Measurements from ENCODE around the gene CHN2.

The CHN2 gene

DNA sequence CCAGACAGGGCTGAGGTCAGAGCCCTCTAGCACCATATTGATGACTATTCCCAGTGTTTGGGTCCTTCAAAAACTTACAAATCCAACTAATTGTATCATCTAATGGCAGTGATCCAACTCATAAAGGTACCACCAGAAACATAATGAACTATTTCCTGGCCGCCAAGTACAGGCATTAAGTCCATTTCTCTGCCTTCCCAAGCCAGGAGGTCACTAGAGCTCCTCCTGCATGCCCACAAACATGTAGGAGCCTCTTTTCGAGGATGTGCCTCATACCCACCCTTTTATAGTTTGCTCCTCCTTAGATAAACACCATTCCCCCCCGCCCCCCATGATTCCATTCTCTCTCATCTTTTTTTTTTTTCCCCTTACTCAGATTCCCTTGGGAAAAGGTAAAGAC is 91.3 kb downstream of the CHN2 start:
- 94% methylated on average over 2 of the region's 3 CpGs for WGBS (ENCODE audit: insufficient coverage)
- Histone ChIP-seq H3K9me3 (ENCODE audit: control extremely low read depth in 1 of 5, control insufficient read depth in 4 of 5, insufficient read depth in 2 of 5, low read depth in 1 of 5, low read length in 4 of 5) (no peaks in the 10 kb centered on the region), H3K36me3 (ENCODE audit: control insufficient read depth in 4 of 4, insufficient read depth in 4 of 4, low read length in 3 of 4) (no peaks in the 10 kb centered on the region), H3K4me3 (ENCODE audit: control insufficient read depth in 1 of 7, extremely low read depth in 1 of 7, insufficient read depth in 4 of 7, low read depth in 2 of 7, low read length in 6 of 7) (peak overlapping the region in 1 of 7 experiments; percentile 26), H3K27ac (ENCODE audit: insufficient read depth in 1 of 2, low read depth in 1 of 2, low read length in 2 of 2, poor library complexity in 1 of 2, severe bottlenecking in 2 of 2) (no peak overlapping the region), H3K27me3 (replicated peaks in 2 of 5; ENCODE audit: control insufficient read depth in 4 of 5, insufficient read depth in 5 of 5, low read length in 4 of 5) (no peaks in the 10 kb centered on the region), H3K4me1 (ENCODE audit: control extremely low read depth in 1 of 4, control insufficient read depth in 4 of 4, insufficient read depth in 4 of 4, low read length in 3 of 4) (peaks cover 16 to 53% (median 30%) of the 10 kb centered on the region in 4 experiments)
- ChIA-PET POLR2A (no interaction called here), CTCF (no interaction called here)
- no peak for DNase-seq

DNA sequence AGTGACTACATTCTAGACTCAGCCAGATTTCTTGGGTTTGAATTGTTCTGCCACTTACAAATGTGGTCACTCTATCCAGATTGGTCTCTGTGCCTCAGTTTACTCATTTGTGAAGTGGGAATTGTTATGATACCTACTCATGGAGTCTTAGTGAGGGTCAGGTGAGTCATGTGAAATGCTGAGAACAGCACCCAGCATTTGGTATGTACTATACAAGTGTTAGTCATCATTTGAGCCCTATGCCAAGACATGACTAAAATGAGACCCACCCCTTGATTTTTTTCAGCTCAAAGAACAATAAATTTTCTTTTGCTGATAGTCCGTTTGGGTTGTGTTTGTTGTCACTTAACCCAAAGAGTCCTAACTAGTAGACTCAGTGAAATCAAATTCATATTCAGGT is 92.8 kb downstream of the CHN2 start:
- WGBS (ENCODE audit: insufficient coverage): 100% methylated on average over 1 of the region's 1 CpG
- Histone ChIP-seq H3K4me1 (ENCODE audit: control extremely low read depth in 1 of 4, control insufficient read depth in 4 of 4, insufficient read depth in 4 of 4, low read length in 3 of 4) (peaks cover 16 to 53% (median 30%) of the 10 kb centered on the region in 4 experiments), H3K4me3 (ENCODE audit: control insufficient read depth in 1 of 7, extremely low read depth in 1 of 7, insufficient read depth in 4 of 7, low read depth in 2 of 7, low read length in 6 of 7) (no peak overlapping the region), H3K27ac (ENCODE audit: insufficient read depth in 1 of 2, low read depth in 1 of 2, low read length in 2 of 2, poor library complexity in 1 of 2, severe bottlenecking in 2 of 2) (no peak overlapping the region), H3K27me3 (replicated peaks in 2 of 5; ENCODE audit: control insufficient read depth in 4 of 5, insufficient read depth in 5 of 5, low read length in 4 of 5) (no peaks in the 10 kb centered on the region), H3K36me3 (ENCODE audit: control insufficient read depth in 4 of 4, insufficient read depth in 4 of 4, low read length in 3 of 4) (no peaks in the 10 kb centered on the region), H3K9me3 (ENCODE audit: control extremely low read depth in 1 of 5, control insufficient read depth in 4 of 5, insufficient read depth in 2 of 5, low read depth in 1 of 5, low read length in 4 of 5) (no peaks in the 10 kb centered on the region)
- POLR2A ChIA-PET: no interaction called here
- CTCF ChIA-PET: interaction anchor here (1.9 kb wide), 1 partner anchor 97 kb away, joined by 5 read pairs; no protein-coding TSS in a partner anchor
- DNase-seq: peak in 2 of 3 donors; percentile 37 to 46

DNA sequence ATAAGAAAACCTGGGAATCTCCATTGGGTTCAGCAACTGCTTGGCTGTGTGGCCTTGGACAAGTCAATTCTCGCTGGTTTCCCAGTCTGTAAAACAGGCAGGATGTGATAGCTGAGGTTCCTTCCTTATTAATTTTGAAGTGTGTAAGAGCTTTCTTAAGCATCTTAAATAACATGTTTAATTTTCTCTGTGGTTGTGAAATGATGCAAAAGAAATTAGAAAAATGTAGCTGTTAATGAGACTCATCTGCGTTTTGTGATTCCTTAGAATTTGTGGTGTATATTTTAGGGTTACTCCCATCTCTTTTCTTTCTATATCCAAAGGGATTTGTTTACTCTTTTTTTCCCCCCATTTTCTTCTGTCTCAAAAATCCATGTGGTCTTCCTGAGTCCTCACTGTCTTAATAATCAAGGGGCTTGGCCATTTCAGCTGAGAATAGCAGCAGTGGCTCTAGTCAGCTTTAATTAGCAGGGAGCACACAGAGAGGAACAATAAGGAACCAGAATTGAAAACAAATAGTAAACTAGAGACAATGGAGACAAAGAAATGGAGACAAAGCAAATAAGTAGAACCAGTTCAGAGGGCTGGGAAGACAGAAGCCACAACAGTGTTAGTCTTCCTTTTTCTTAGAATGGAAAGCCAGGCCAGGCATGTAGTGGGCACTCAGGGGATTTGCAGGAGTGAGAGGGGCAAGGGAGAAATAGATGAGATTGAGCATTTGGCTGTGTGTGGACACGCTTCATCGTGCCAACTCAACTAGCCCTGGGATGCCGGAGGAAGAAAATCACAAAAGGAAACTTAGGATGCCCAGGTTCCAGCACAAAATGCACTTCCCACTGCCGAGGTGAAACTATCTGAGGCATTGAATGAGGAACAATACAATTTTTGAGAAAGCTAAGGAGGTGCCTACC is 93.9 kb downstream of the CHN2 start:
- ChIA-PET POLR2A (no interaction called here), CTCF (interaction anchor here (1.4 to 1.9 kb wide), 2 partner anchors 55 to 98 kb away, joined by 3 to 5 read pairs; no protein-coding TSS in a partner anchor)
- Histone ChIP-seq H3K27ac (ENCODE audit: insufficient read depth in 1 of 2, low read depth in 1 of 2, low read length in 2 of 2, poor library complexity in 1 of 2, severe bottlenecking in 2 of 2) (no peak overlapping the region), H3K27me3 (replicated peaks in 2 of 5; ENCODE audit: control insufficient read depth in 4 of 5, insufficient read depth in 5 of 5, low read length in 4 of 5) (no peaks in the 10 kb centered on the region), H3K36me3 (ENCODE audit: control insufficient read depth in 4 of 4, insufficient read depth in 4 of 4, low read length in 3 of 4) (no peaks in the 10 kb centered on the region), H3K9me3 (ENCODE audit: control extremely low read depth in 1 of 5, control insufficient read depth in 4 of 5, insufficient read depth in 2 of 5, low read depth in 1 of 5, low read length in 4 of 5) (no peaks in the 10 kb centered on the region), H3K4me3 (ENCODE audit: control insufficient read depth in 1 of 7, extremely low read depth in 1 of 7, insufficient read depth in 4 of 7, low read depth in 2 of 7, low read length in 6 of 7) (no peak overlapping the region), H3K4me1 (ENCODE audit: control extremely low read depth in 1 of 4, control insufficient read depth in 4 of 4, insufficient read depth in 4 of 4, low read length in 3 of 4) (peaks cover 16 to 45% (median 30%) of the 10 kb centered on the region in 4 experiments)
- no peak for DNase-seq
- WGBS (ENCODE audit: insufficient coverage): 95% methylated on average over 4 of the region's 6 CpGs

DNA sequence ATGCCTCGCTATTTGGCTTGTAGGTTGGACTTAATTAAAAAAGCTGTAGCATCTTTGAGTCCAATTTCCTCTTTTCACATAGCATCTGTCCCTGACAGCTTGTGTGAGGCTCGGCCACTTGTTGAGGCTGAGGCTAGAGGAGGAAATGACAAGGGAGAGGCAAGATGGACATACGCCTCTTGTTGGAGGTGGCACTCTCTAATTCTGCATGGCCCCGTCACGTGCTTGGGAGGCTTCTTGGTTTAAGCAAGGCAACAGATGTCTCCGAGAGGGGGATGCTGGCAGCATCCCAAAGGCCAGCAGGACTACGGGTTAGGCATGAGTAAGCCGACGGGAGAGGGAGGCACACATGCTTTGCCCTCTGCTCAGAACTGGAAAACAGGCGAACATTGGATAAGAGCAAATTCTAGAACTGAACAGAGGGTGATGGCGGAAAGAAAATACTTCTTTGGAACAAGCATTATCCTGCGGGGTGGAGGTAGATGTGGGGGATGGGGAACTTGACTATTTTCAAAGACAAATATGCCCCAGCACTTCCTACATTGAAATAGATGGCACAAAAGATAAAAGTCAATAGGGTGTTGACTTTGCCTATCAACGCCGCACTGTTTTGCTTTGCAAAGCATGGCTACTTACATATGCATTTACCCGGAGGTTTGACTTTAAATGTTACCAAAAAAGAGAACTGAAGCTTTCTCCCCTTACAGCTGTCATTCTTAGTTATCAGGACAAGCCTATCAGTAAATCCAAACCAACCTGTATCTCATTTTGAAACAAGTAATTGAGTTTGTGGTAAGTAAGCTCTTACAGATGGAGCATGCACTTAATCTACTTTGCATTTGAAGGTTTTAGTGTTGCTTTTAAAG is 94.8 kb downstream of the CHN2 start:
- POLR2A ChIA-PET: no interaction called here
- no peak overlapping the region for H3K27ac ChIP-seq (ENCODE audit: insufficient read depth in 1 of 2, low read depth in 1 of 2, low read length in 2 of 2, poor library complexity in 1 of 2, severe bottlenecking in 2 of 2)
- no peaks in the 10 kb centered on the region for H3K27me3 ChIP-seq (replicated peaks in 2 of 5; ENCODE audit: control insufficient read depth in 4 of 5, insufficient read depth in 5 of 5, low read length in 4 of 5)
- no peaks in the 10 kb centered on the region for H3K36me3 ChIP-seq (ENCODE audit: control insufficient read depth in 4 of 4, insufficient read depth in 4 of 4, low read length in 3 of 4)
- H3K4me3 ChIP-seq (ENCODE audit: control insufficient read depth in 1 of 7, extremely low read depth in 1 of 7, insufficient read depth in 4 of 7, low read depth in 2 of 7, low read length in 6 of 7): no peak overlapping the region
- DNase-seq: peak in 2 of 3 donors; percentile 78 to 85
- CTCF ChIA-PET: interaction anchor here (1.4 to 1.9 kb wide), 2 partner anchors 54 to 99 kb away, joined by 3 to 5 read pairs; no protein-coding TSS in a partner anchor
- H3K9me3 ChIP-seq (ENCODE audit: control extremely low read depth in 1 of 5, control insufficient read depth in 4 of 5, insufficient read depth in 2 of 5, low read depth in 1 of 5, low read length in 4 of 5): no peaks in the 10 kb centered on the region
- 72% methylated on average over 13 of the region's 15 CpGs for WGBS (ENCODE audit: insufficient coverage)
- H3K4me1 ChIP-seq (ENCODE audit: control extremely low read depth in 1 of 4, control insufficient read depth in 4 of 4, insufficient read depth in 4 of 4, low read length in 3 of 4): peaks cover 15 to 44% (median 28%) of the 10 kb centered on the region in 4 experiments

DNA sequence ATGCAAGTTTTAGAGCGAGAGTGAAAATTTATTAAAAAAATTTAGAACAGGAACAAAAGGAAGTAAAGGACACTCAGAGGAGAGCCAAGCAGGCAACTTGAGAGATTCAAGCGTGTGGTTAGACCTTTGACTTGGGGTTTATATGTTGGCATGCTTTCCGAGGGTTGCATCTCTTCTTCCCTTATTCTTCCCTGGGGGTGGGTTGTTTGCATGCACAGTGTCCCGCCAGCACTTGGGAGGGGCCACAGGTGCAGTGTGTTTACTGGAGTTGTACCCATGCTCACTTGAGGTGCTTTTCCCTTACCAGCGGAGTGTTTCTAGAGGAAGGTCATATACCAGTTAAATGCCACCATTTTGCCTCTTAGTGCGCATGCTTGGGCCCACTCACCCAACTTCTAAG is 96.3 kb downstream of the CHN2 start:
- 100% methylated on average over 4 of the region's 6 CpGs for WGBS (ENCODE audit: insufficient coverage)
- no peak overlapping the region for H3K4me3 ChIP-seq (ENCODE audit: control insufficient read depth in 1 of 7, extremely low read depth in 1 of 7, insufficient read depth in 4 of 7, low read depth in 2 of 7, low read length in 6 of 7)
- H3K27me3 ChIP-seq (replicated peaks in 2 of 5; ENCODE audit: control insufficient read depth in 4 of 5, insufficient read depth in 5 of 5, low read length in 4 of 5): no peaks in the 10 kb centered on the region
- DNase-seq: no peak
- no peaks in the 10 kb centered on the region for H3K36me3 ChIP-seq (ENCODE audit: control insufficient read depth in 4 of 4, insufficient read depth in 4 of 4, low read length in 3 of 4)
- ChIA-PET POLR2A (no interaction called here), CTCF (no interaction called here)
- no peak overlapping the region for H3K27ac ChIP-seq (ENCODE audit: insufficient read depth in 1 of 2, low read depth in 1 of 2, low read length in 2 of 2, poor library complexity in 1 of 2, severe bottlenecking in 2 of 2)
- peaks cover 6 to 31% (median 13%) of the 10 kb centered on the region in 4 experiments for H3K4me1 ChIP-seq (ENCODE audit: control extremely low read depth in 1 of 4, control insufficient read depth in 4 of 4, insufficient read depth in 4 of 4, low read length in 3 of 4)
- H3K9me3 ChIP-seq (ENCODE audit: control extremely low read depth in 1 of 5, control insufficient read depth in 4 of 5, insufficient read depth in 2 of 5, low read depth in 1 of 5, low read length in 4 of 5): no peaks in the 10 kb centered on the region

DNA sequence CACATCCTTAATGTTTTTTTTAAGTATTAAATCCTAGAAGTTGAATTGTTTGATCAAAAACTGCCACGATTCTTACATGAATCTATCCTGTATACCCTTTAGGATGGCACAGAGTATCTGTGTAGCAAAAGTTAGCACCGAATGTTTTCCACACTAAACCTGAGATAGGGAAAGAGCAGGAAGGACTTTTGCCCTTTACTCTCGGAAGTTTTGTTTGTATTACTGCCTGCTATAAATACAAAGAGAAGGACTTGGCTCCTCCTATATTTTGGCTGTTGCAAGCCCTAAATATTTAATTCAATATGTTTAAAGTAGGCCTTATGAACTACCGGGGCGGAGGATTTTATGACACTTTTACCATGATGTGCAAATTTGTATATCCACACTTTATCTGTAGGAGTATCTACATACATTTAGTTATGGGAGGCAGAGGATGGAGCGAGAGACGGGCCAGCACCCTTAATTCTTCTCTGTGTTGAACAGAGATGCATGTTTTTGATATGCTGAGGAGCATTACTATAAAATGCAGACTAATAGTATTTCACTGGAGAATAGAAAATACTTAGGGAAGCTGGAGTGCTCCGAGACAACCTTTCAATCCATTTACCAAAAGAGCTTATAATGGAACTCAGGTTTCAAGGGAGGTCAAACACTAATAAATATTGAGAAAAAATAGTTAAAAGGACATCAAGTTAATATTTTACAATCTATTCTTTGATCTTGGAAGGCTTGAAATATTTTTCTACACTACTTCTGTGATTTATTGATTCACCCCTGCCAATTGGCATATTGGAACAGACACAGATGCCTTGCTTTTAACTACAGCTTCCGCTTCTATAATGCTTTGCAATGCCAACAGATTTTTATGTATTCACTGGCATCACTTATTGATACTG is 97.4 kb downstream of the CHN2 start:
- Histone ChIP-seq H3K27ac (ENCODE audit: insufficient read depth in 1 of 2, low read depth in 1 of 2, low read length in 2 of 2, poor library complexity in 1 of 2, severe bottlenecking in 2 of 2) (no peak overlapping the region), H3K9me3 (ENCODE audit: control extremely low read depth in 1 of 5, control insufficient read depth in 4 of 5, insufficient read depth in 2 of 5, low read depth in 1 of 5, low read length in 4 of 5) (no peaks in the 10 kb centered on the region), H3K4me3 (ENCODE audit: control insufficient read depth in 1 of 7, extremely low read depth in 1 of 7, insufficient read depth in 4 of 7, low read depth in 2 of 7, low read length in 6 of 7) (no peak overlapping the region), H3K27me3 (replicated peaks in 2 of 5; ENCODE audit: control insufficient read depth in 4 of 5, insufficient read depth in 5 of 5, low read length in 4 of 5) (no peaks in the 10 kb centered on the region), H3K36me3 (ENCODE audit: control insufficient read depth in 4 of 4, insufficient read depth in 4 of 4, low read length in 3 of 4) (no peaks in the 10 kb centered on the region), H3K4me1 (ENCODE audit: control extremely low read depth in 1 of 4, control insufficient read depth in 4 of 4, insufficient read depth in 4 of 4, low read length in 3 of 4) (peaks cover 6 to 24% (median 9%) of the 10 kb centered on the region in 4 experiments)
- WGBS (ENCODE audit: insufficient coverage): 100% methylated on average over 3 of the region's 9 CpGs
- DNase-seq: no peak
- CTCF ChIA-PET: interaction anchor here (1.2 kb wide), 1 partner anchor 103 kb away, joined by 3 read pairs; no protein-coding TSS in a partner anchor
- POLR2A ChIA-PET: no interaction called here

All from common myeloid progenitor, CD34-positive (primary cell).